HepG2 (cell line): Measurements from ENCODE around the gene WWP2. TPM values are rescaled to one million over a fixed set of nuclear protein-coding genes. Genes with fewer than 3 reads are reported as not detected.

ENCODE experiments used
- ARID4A ChIP-seq: sonication (generic); formaldehyde crosslinking; IDR thresholded peaks from 2 replicates; pipeline ENCODE4 v1.5.0; 2020; ENCODE audit warnings: mild to moderate bottlenecking, missing genetic modification reagents, borderline replicate concordance
- CHCHD3 ChIP-seq: sonication (generic); formaldehyde crosslinking; IDR thresholded peaks from 2 replicates; pipeline ENCODE4 v1.8.0; 2022; ENCODE audit warnings: mild to moderate bottlenecking, missing genetic modification reagents, moderate library complexity
- DPF2 ChIP-seq: sonication (generic); formaldehyde crosslinking; IDR thresholded peaks from 2 replicates; pipeline ENCODE4 v1.4.0; 2020; ENCODE audit warnings: mild to moderate bottlenecking, low read depth, missing genetic modification reagents, borderline replicate concordance
- HNRNPK ChIP-seq: fragments of 200-400 bp; formaldehyde crosslinking; IDR thresholded peaks from 2 replicates; pipeline ENCODE4 v1.6.1; 2018; ENCODE audit warnings: low read length, low read depth, moderate library complexity, mild to moderate bottlenecking; ENCODE audit not compliant: poor library complexity, severe bottlenecking
- HNRNPL ChIP-seq: fragments of 200-400 bp; formaldehyde crosslinking; IDR thresholded peaks from 2 replicates; pipeline ENCODE4 v1.6.1; 2017; ENCODE audit warnings: mild to moderate bottlenecking, low read depth, low read length
- ISX ChIP-seq: sonication (generic); formaldehyde crosslinking; conservative IDR thresholded peaks from 2 replicates; pipeline ENCODE4 v1.5.0; 2020; ENCODE audit warnings: missing genetic modification reagents
- MAFG ChIP-seq: sonication (generic); formaldehyde crosslinking; IDR thresholded peaks from 2 replicates; pipeline ENCODE4 v1.5.1; 2020; ENCODE audit warnings: mild to moderate bottlenecking, missing genetic modification reagents
- MED1 ChIP-seq: sonication (generic); formaldehyde crosslinking; IDR thresholded peaks from 2 replicates; pipeline ENCODE4 v1.4.0; 2020; ENCODE audit warnings: missing genetic modification reagents
- NCOA2 ChIP-seq: sonication (generic); formaldehyde crosslinking; IDR thresholded peaks from 2 replicates; pipeline ENCODE4 v1.8.0; 2022; ENCODE audit warnings: inconsistent platforms
- RXRA ChIP-seq: sonication (generic); formaldehyde crosslinking; IDR thresholded peaks from 2 replicates; pipeline ENCODE4 v1.5.1; 2020; ENCODE audit warnings: missing genetic modification reagents
- SOX6 ChIP-seq, 2 experiments: fragments of 450-650 bp in 1 of 2; sonication (generic) in 1 of 2; formaldehyde crosslinking in 1 of 2; IDR thresholded peaks; 2 replicates each; pipeline versions ENCODE4 v1.4.0 to v1.6.1; 2017 to 2020; ENCODE audit warnings: antibody characterized with exemption in 1 of 2, mild to moderate bottlenecking in 1 of 2, missing genetic modification reagents in 1 of 2
- SRSF9 ChIP-seq: fragments of 200-400 bp; formaldehyde crosslinking; IDR thresholded peaks from 2 replicates; pipeline ENCODE4 v1.6.1; 2018; ENCODE audit warnings: borderline replicate concordance, mild to moderate bottlenecking, low read depth, low read length; ENCODE audit not compliant: insufficient read depth, poor library complexity, severe bottlenecking
- ZBTB25 ChIP-seq: IDR thresholded peaks from 2 replicates; pipeline ENCODE4 v1.6.1; 2018; ENCODE audit warnings: missing genetic modification reagents
- ZC3H4 ChIP-seq: sonication (generic); formaldehyde crosslinking; IDR thresholded peaks from 2 replicates; pipeline ENCODE4 v1.4.0; 2020; ENCODE audit warnings: missing genetic modification reagents, borderline replicate concordance
- ZMYM3 ChIP-seq: sonication (generic); formaldehyde crosslinking; IDR thresholded peaks from 2 replicates; pipeline ENCODE4 v1.5.1; 2020; ENCODE audit warnings: mild to moderate bottlenecking, missing genetic modification reagents
- ZNF263 ChIP-seq: sonication (generic); formaldehyde crosslinking; IDR thresholded peaks from 2 replicates; pipeline ENCODE4 v1.4.0; 2020; ENCODE audit warnings: missing genetic modification reagents
- ZNF274 ChIP-seq: sonication (generic); formaldehyde crosslinking; IDR thresholded peaks from 2 replicates; pipeline ENCODE4 v1.5.1; 2020; ENCODE audit warnings: mild to moderate bottlenecking, missing genetic modification reagents
- ZNF414 ChIP-seq: sonication (generic); formaldehyde crosslinking; IDR thresholded peaks from 2 replicates; pipeline ENCODE4 v1.5.0; 2020; ENCODE audit warnings: missing genetic modification reagents
- ZNF460 ChIP-seq: sonication (generic); formaldehyde crosslinking; IDR thresholded peaks from 2 replicates; pipeline ENCODE4 v1.5.1; 2020; ENCODE audit warnings: missing genetic modification reagents, mild to moderate bottlenecking, borderline replicate concordance
- ZNF510 ChIP-seq: sonication (generic); formaldehyde crosslinking; IDR thresholded peaks from 2 replicates; pipeline ENCODE4 v1.4.0; 2020; ENCODE audit warnings: low read depth, mild to moderate bottlenecking, missing genetic modification reagents
- ZNF550 ChIP-seq: sonication (generic); formaldehyde crosslinking; IDR thresholded peaks from 2 replicates; pipeline ENCODE4 v1.4.0; 2020; ENCODE audit warnings: mild to moderate bottlenecking, missing genetic modification reagents, borderline replicate concordance
- ZNF713 ChIP-seq: sonication (generic); formaldehyde crosslinking; IDR thresholded peaks from 2 replicates; pipeline ENCODE4 v1.4.0; 2020; ENCODE audit warnings: mild to moderate bottlenecking, missing genetic modification reagents
- ZNF766 ChIP-seq: sonication (generic); formaldehyde crosslinking; IDR thresholded peaks from 2 replicates; pipeline ENCODE4 v1.5.0; 2020; ENCODE audit warnings: missing genetic modification reagents, borderline replicate concordance
- polyA plus RNA-seq, 8 experiments: library from polyadenylated mRNA; depleted of rRNA in 3 of 8; stranded (reverse) in 7 of 8; unstranded in 1 of 8; fragments of >200 nt; fragmentation: Illumina TruSeq in 4 of 8; extraction: Trizol in 4 of 8; gene quantifications; 2 replicates each; pipeline versions ENCODE4 v1.2.1 to v1.2.3, GENCODE V29; 2011 to 2016; ENCODE audit warnings: low read depth in 4 of 8, missing spikeins in 1 of 8, mixed read lengths in 1 of 8; ENCODE audit not compliant: insufficient read depth in 1 of 8
- total RNA-seq, 5 experiments: library from RNA; depleted of rRNA; stranded (reverse); fragments of >200 nt; fragmentation: Illumina TruSeq; extraction: Trizol; gene quantifications; 2 replicates each; pipeline ENCODE4 v1.2.3, GENCODE V29; 2016; ENCODE audit warnings: low read depth in 1 of 5

The WWP2 gene
- total and polyA plus RNA-seq, 2 of the 13 experiments (the other 11 are each of a cell fraction or from before 2014, with no cell fraction given), result 11.4 to 28.2 TPM

- TF ChIP-seq ARID4A (CRISPR knock-in tag), result peak; percentile 35; the same call in 1 of the 2 replicates
- 0 out of 2 replicates have a peak, but pooled peaks have one; percentile 15 for TF ChIP-seq MED1 (CRISPR knock-in tag)
- TF ChIP-seq HNRNPL, result no peak
- no peak for TF ChIP-seq ZBTB25 (CRISPR knock-in tag)
- TF ChIP-seq ZNF550 (CRISPR knock-in tag), result 0 out of 2 replicates have a peak, but pooled peaks have one; percentile 50
- no peak for TF ChIP-seq ZNF414 (CRISPR knock-in tag)
- TF ChIP-seq ZNF713 (CRISPR knock-in tag), result no peak
- no peak for TF ChIP-seq ZNF263 (CRISPR knock-in tag)
- no peak for TF ChIP-seq ZNF766 (CRISPR knock-in tag)
- no peak for TF ChIP-seq HNRNPK
- peak; percentile 34; the same call in 1 of the 2 replicates for TF ChIP-seq RXRA (CRISPR knock-in tag)
- TF ChIP-seq DPF2, result 0 out of 2 replicates have a peak, but pooled peaks have one; percentile 32
- no peak for TF ChIP-seq ISX (CRISPR knock-in tag)
- TF ChIP-seq MAFG (CRISPR knock-in tag), result no peak
- 0 out of 2 replicates have a peak, but pooled peaks have one; percentile 17 for TF ChIP-seq NCOA2 (CRISPR knock-in tag)
- TF ChIP-seq SRSF9, result no peak
- TF ChIP-seq ZNF460 (CRISPR knock-in tag), result peak; percentile 38; the same call in 1 of the 2 replicates
- TF ChIP-seq ZMYM3 (CRISPR knock-in tag), result peak; percentile 86
- TF ChIP-seq ZNF274 (CRISPR knock-in tag), result 0 out of 2 replicates have a peak, but pooled peaks have one; percentile 38
- TF ChIP-seq ZNF510 (CRISPR knock-in tag), result 0 out of 2 replicates have a peak, but pooled peaks have one; percentile 6
- TF ChIP-seq SOX6 (IDR thresholded peaks at IDR 0.05), result no peak
- peak; percentile 32 for TF ChIP-seq SOX6 (CRISPR knock-in tag; IDR thresholded peaks at IDR 0.05)
- no peak for TF ChIP-seq ZC3H4 (CRISPR knock-in tag)
- TF ChIP-seq CHCHD3 (CRISPR knock-in tag), result no peak
These were observed 25.8 kb downstream of the WWP2 start (continued) for GRCh38 chr16:69787883-69788282.
